Prostate gland (tissue), 2 donors: ENCODE data around the gene HERC5.

Source experiments
- CTCF ChIP-seq, 4 experiments: fragments of 200-600 bp in 2 of 4; fragments of 450-650 bp in 2 of 4; sonication (generic) in 2 of 4; IDR thresholded peaks; 1 replicate in 3 of 4; 2 replicates in 1 of 4; pipeline ENCODE4 v1.5.1; 2016 to 2019; ENCODE audit warnings: antibody characterized with exemption in 4 of 4, mild to moderate bottlenecking in 2 of 4, moderate library complexity in 2 of 4
- POLR2A ChIP-seq: fragments of 450-650 bp; IDR thresholded peaks from one replicate; pipeline ENCODE4 v1.6.1; 2016; ENCODE audit warnings: antibody characterized with exemption, mild to moderate bottlenecking

GRCh38 chr4:88517825-88518224 is 60.9 kb downstream of the HERC5 start:
- no peak for TF ChIP-seq CTCF (IDR thresholded peaks at IDR 0.05)
- TF ChIP-seq POLR2A: no peak
